ENCODE results near the gene NCF4. TPM values are rescaled to one million over a fixed set of nuclear protein-coding genes. Genes with fewer than 3 reads are reported as not detected.

NCF4 gene
- total RNA-seq, 1 donor from 2014 or later = 30.4 TPM

DNA sequence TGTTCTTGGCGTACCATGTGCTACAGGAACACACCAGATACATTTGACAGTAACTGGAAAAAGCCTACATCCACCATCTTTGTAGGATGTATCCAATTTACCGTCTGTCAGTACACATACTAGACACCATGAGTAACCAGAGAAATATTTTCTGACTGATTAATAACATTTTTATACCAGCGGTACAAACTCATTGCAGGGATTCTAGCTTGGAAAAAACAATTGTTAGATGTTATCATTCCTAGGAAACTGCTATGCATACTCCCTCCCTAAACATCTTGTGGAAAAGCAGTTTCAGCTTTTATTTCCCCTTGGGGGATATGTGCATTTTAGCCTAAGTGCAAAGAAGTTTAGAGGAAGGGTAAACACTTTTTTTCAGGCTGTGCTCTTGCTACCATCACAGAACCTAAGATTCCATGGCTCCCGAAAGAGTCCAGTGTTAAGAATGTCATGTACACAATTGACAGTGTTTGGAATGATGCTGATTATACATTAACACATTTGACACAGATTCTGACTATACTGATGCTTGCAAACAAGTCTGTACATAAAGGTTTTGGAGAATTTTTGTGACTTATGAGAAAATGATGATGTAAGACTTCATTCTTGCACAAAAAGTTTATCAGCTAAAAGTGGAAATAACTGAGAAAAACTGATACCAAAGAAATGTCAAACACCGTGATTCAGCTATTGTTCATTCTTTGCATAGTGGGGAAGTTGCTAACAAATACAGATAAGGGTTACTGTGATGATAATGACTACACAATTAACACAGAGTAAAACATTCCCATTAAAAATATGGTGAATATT lies 23.7 kb downstream of the NCF4 start:
- intact Hi-C loops (cut with DNase I) = no loop called here
- ATAC-seq (no peak), DNase-seq (ENCODE audit: low spot score) (no peak)

DNA sequence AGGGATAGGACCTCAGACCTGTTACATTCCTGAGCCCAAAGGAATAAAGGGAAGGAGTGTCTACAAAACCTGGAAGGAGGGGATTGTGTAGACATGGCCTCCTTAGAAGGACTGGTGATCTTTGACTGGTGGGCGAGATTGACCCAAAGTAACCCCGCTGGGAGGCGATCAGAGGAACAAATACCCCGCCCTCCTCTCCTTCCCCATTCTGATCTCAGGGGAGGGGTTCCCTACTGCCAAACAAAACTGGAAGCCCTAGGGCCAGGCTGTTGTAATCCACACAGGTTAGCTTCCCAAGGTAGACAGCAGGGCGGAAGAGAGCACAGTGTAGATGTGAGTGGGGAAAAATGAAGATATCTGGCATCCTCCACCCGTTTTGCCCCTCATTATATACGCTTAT lies 24.7 kb downstream of the NCF4 start:
- intact Hi-C loops (cut with DNase I) = no loop called here
- DNase-seq (ENCODE audit: low spot score) = no peak
- no peak for ATAC-seq

GRCh38 chr22:36886016-36886415 lies 25.2 kb downstream of the NCF4 start:
- no peak for ATAC-seq
- intact Hi-C loops (cut with DNase I) = no loop called here

GRCh38 chr22:36887162-36887561 lies 26.4 kb downstream of the NCF4 start:
- no peak for ATAC-seq
- DNase-seq (ENCODE audit: low spot score) = no peak
- intact Hi-C loops (cut with DNase I) = no loop called here

More at GRCh38 chr22:36886016-36886415, 25.2 kb downstream of the NCF4 start:
- DNase-seq (ENCODE audit: low spot score) = no peak

DNA sequence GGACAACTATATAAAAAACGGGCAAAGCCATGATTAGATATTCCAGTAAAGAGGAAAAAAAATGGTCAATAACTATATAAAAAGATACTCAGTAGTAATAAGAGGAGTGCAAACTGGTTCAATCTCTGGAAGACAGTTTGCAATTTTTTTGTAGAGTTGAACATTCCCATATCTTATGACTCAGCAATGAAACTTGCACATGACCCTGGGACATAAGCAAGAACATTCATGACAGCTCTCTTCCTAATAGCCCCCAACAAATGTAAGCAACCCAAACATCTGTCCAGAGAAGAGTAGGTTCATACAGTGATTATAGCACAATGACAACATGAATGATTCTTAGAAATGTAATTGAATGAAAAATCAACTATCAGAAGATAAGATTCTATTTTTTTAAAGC lies 30.8 kb downstream of the NCF4 start:
- DNase-seq (ENCODE audit: low spot score) (no peak), ATAC-seq (no peak)
- intact Hi-C loops (cut with DNase I) = no loop called here

GRCh38 chr22:36892292-36892691 lies 31.5 kb downstream of the NCF4 start:
- DNase-seq (ENCODE audit: low spot score) (no peak), ATAC-seq (no peak)
- intact Hi-C loops (cut with DNase I) = no loop called here

- intact Hi-C loops (cut with DNase I) = no loop called here
- no peak for ATAC-seq
- no peak for DNase-seq (ENCODE audit: low spot score)
Measured at GRCh38 chr22:36893262-36893661, 32.5 kb downstream of the NCF4 start.

DNA sequence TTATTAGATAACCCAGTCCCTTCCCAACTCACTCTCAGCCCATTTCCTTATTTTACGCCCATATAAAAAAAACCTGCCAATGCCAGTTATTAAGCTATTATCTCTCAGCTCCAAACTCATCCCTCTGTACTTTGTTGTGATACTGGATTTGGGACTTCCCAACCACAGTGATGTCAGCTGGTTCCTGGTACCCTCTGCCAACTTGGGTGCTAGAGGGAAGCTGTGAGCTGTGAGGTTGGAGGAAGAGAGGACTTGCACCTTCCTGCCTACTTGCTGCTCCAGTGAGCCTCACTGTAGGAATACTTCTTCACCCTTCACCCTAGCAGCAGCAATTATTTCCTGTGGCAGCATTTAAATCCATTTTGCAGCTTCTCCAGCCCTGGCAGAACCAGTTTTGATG lies 33.5 kb downstream of the NCF4 start:
- DNase-seq (ENCODE audit: low spot score) (no peak), ATAC-seq (no peak)
- intact Hi-C loops (cut with DNase I) = no loop called here

- no peak for DNase-seq (ENCODE audit: low spot score)
- ATAC-seq = no peak
- intact Hi-C loops (cut with DNase I) = no loop called here
Measured at GRCh38 chr22:36897611-36898010, 36.8 kb downstream of the NCF4 start.

- no peak for ATAC-seq
- no peak for DNase-seq (ENCODE audit: low spot score)
- intact Hi-C loops (cut with DNase I) = no loop called here
Measured at GRCh38 chr22:36898690-36899089, 37.9 kb downstream of the NCF4 start.

GRCh38 chr22:36899498-36899897 lies 38.7 kb downstream of the NCF4 start:
- ATAC-seq (no peak), DNase-seq (ENCODE audit: low spot score) (no peak)
- intact Hi-C loops (cut with DNase I) = no loop called here

DNA sequence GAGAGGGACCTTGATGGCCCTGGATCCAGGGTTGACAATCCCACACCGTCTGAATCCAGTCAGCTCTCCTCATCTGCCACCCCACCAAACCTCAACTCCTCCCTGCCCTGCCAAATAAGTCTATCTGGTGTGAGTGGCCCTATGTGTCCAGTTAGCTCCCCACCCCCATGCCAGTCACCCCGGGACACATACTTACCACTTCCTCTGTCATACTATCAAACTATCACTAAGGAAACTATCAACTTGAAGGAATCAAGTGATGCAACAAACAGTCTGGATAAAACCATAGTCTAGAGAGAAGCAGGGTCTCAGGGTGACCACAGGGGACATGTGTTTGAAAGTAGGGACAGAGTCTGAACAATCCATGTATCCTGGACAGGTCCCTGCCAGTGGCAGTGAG lies 39.4 kb downstream of the NCF4 start:
- intact Hi-C loops (cut with DNase I) = no loop called here

GRCh38 chr22:36900880-36901279 lies 40.1 kb downstream of the NCF4 start:
- intact Hi-C loops (cut with DNase I) = no loop called here
- DNase-seq (ENCODE audit: low spot score) = no peak
- ATAC-seq = no peak

More for the DNA sequence above, 39.4 kb downstream of the NCF4 start:
- no peak for ATAC-seq
- DNase-seq (ENCODE audit: low spot score) = no peak

DNA sequence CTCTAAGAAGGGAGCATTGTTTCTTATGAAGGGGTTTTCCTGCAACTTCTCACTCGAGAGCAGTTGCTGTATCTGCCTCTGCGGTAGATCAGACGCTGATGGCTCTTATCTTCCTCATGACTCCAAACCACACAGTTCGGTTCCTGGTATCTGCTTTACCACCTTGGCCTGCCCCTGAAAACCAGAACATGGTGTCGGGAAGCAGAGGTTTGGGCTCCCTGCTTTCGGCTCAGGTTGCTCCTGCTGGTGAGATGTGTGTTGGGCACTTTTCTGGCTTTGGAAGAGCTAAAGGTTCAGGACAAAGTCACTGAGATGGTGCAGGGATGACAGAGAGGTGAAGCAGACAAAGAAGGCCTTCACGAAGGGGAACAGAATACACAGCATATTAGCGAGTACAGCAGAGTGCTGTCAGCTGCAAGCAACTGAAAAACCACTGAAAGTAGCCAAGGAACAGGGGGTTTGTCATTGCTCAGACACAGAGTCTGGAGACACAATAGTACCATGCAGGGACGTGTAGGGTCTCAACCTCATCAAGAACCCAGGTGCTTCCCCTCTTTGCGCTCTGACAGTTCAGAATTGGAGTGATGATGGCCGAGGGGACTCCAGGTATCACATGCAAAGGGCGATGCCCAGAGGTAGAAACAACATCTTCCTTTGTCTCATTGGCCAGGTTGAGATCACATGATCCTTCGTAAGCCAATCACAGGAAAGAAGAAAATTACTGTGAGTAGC lies 40.8 kb downstream of the NCF4 start:
- intact Hi-C loops (cut with DNase I) = no loop called here
- ATAC-seq (no peak), DNase-seq (ENCODE audit: low spot score) (no peak)

DNA sequence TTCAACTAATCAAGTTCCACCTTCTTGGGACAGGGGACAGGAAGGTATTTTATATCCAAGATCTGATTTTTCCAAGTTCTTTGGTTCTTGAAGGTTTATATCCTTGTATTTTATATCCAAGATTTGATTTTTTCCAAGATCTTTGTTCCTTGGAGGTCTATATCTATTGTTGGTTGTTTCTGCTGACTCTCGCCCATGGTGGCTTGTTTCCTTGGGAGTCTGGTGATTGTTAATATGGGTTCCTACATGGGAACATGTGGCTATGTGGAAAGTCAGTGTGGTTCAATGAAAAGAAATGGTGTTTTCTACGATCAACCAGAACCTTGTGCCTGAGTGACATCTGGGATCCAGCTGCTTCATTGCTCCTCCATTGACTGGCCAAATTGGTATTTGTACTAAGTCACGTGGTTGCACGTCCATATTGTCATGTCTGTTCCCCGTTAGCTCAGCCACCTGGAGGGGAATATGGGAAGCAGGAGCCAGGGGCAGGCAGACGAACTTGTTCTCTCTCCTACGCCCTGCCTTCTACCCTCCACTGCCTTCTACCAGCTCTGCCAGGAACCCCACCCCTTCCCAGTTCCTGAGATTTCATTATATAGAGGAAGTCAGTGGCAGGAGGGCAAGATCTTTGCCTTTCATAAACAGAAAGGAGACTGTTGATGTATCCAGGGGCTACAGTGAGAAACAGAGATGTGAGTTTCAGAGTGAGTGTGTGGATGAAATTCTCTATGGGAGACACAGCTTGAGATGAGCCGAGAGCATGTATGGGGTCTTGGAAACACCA lies 41.5 kb downstream of the NCF4 start:
- intact Hi-C loops (cut with DNase I) = no loop called here
- ATAC-seq = peak; percentile 44
- DNase-seq (ENCODE audit: low spot score) = no peak

- DNase-seq (ENCODE audit: low spot score) = no peak
- no peak for ATAC-seq
- intact Hi-C loops (cut with DNase I) = no loop called here
Measured at GRCh38 chr22:36904260-36904880, 43.6 kb downstream of the NCF4 start.

DNA sequence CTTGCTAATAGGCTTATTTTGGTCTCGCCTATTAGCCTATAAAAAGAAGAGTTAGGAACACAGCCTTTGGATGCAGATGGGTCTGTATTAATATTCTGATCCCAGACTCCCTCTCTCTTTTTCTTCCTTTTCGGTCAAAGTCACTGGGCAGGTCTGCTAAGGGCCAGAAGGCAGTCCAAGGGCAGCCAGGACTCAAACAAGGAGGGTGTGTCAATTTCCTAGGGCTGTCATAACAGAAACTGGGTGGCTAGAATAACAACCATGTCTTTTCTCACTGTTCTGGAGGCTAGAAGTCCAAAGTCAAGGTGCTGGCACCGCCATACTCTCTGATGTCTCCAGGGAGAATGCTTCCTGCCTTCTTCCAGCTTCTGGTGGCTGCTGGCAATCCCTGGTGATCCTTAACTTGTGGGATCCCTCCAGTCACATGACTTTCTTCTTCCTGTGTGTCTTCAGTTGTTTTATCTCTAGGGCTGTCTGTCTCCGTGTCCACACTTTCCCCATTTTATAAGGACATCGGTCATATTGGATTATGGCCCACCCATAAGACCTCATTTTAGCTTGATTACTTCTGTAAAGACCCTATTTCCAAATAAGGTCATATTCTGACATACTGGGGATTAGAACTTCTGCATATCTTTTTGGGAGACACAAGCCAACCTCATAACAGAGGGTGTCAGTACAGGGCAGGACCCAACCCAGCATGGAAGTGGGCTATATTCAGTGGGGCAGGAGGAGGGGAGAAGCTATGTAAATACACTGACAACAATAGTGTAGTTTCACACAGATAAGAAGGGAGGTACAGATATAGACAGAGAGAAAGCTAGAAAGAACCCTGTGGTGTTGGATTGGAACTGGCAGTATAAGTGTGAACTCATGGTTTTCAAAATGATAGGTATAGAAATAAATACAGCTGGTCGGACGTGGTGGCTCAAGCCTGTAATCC lies 46.7 kb downstream of the NCF4 start:
- intact Hi-C loops (cut with DNase I) = no loop called here
- no peak for ATAC-seq
- no peak for DNase-seq (ENCODE audit: low spot score)

- intact Hi-C loops (cut with DNase I) = no loop called here
- ATAC-seq = no peak
- DNase-seq (ENCODE audit: low spot score) = no peak
Measured at GRCh38 chr22:36910461-36910860, 49.7 kb downstream of the NCF4 start.

Measured in sciatic nerve (tissue), 2 donors.